Esophagus (tissue), 2 donors: ENCODE measurements around the gene PFN1. TPM values are rescaled to one million over a fixed set of nuclear protein-coding genes. Genes with fewer than 3 reads are reported as not detected.

ENCODE experiments used
- H3K27ac ChIP-seq, 2 donors: one replicate each; pipeline ENCODE4 v1.5.1; 2013; ENCODE audit warnings: low read depth in 2 of 2, mild to moderate bottlenecking in 2 of 2, inconsistent platforms in 1 of 2, low read length in 1 of 2, moderate library complexity in 1 of 2
- H3K27me3 ChIP-seq, 2 donors: one replicate each; pipeline ENCODE4 v1.6.1; 2013; ENCODE audit warnings: low read length in 2 of 2, control low read depth in 1 of 2, mild to moderate bottlenecking in 1 of 2; ENCODE audit not compliant: insufficient read depth in 2 of 2, control insufficient read depth in 1 of 2
- H3K36me3 ChIP-seq, 2 donors: one replicate each; pipeline ENCODE4 v1.6.1; 2013; ENCODE audit warnings: low read length in 1 of 2; ENCODE audit not compliant: control insufficient read depth in 2 of 2, insufficient read depth in 2 of 2
- H3K4me1 ChIP-seq, 2 donors: one replicate each; pipeline ENCODE4 v1.6.1; 2013; ENCODE audit warnings: low read length in 1 of 2; ENCODE audit not compliant: control insufficient read depth in 2 of 2, insufficient read depth in 2 of 2
- H3K4me3 ChIP-seq, 2 donors: one replicate each; pipeline ENCODE4 v1.5.1; 2013; ENCODE audit warnings: low read length in 2 of 2, mild to moderate bottlenecking in 2 of 2, low read depth in 1 of 2, moderate library complexity in 1 of 2
- H3K9me3 ChIP-seq, 2 donors: one replicate each; pipeline ENCODE4 v1.6.1; 2013; ENCODE audit warnings: mild to moderate bottlenecking in 2 of 2, low read depth in 1 of 2, low read length in 1 of 2, moderate library complexity in 1 of 2; ENCODE audit not compliant: control insufficient read depth in 2 of 2, insufficient read depth in 1 of 2
- WGBS, 2 donors: extraction: QIAGEN DNeasy Blood & Tissue Kit; methylation state at CpG; one replicate each; pipeline ENCODE4 v1.1.7; 2013; 5-methylcytosine and 5-hydroxymethylcytosine counted together
- polyA plus RNA-seq, 2 donors: library from polyadenylated mRNA; stranded (reverse); fragments of 200-250 nt; gene quantifications; one replicate each; pipeline ENCODE4 v1.2.3, GENCODE V29; 2013
- donor health status: healthy with polysubstance abuse.
- donor health status: Bipolar disorder and iron deficiency.

Gene PFN1
- polyA plus RNA-seq, 2 donors = 371 to 761 TPM

DNA sequence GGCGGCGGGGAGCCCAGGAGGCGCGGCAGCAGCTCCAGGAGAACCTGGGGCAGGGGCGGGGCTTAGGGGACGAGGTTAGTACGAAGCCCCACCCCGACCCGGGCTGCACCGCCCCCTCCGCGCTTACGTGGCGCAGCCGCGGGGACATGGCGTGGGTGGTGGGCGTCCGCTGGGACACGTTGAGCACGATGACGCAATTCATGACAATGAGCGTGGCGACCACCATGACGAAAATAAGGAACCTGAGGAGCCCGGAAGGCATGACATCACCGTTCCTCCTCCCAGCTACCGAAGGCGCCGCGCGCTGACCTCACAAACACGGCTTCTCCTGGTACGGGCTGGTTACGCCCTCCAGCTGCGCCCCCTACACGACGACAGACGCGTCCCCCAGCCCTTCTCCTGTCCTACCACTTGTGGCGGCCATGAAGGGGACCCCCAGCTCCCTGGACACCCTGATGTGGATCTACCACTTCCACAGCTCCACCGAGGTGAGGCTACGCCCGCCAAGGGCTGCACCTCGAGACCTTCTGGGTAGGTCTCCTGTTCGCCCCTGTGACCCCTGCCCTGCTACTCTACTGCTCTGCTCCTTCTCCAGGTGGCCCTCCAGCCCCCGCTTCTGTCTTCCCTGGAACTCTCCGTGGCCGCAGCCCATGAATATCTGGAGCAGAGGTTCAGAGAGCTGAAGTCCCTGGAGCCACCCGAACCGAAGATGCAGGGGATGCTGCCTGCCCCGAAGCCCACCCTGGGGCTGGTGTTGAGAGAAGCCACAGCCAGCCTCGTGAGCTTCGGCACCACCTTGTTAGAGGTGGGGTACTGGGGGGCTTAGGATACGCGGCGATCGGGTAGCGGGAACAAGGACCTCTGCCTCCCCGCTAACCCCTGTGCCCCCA is 48.7 kb downstream of the PFN1 start, which contains the start of gene C17orf107:
C17orf107 (plus strand) TSS at position 196 of the 890 bp plus-strand sequence; CDS start at position 423, 227 bp downstream.
- Histone ChIP-seq H3K9me3 (no peaks in the 10 kb centered on the region), H3K27ac (no peak within 1 kb of the TSS), H3K36me3 (peaks cover 7 to 32% of the 10 kb centered on the region in 2 donors), H3K27me3 (no peaks in the 10 kb centered on the region), H3K4me1 (peaks cover 0 to 17% of the 10 kb centered on the region in 2 donors), H3K4me3 (peak within 1 kb of the TSS; percentile 30 to 51)
- WGBS, 2 donors = 8 to 9% methylated on average over 50 to 60 of the region's 60 CpGs

DNA sequence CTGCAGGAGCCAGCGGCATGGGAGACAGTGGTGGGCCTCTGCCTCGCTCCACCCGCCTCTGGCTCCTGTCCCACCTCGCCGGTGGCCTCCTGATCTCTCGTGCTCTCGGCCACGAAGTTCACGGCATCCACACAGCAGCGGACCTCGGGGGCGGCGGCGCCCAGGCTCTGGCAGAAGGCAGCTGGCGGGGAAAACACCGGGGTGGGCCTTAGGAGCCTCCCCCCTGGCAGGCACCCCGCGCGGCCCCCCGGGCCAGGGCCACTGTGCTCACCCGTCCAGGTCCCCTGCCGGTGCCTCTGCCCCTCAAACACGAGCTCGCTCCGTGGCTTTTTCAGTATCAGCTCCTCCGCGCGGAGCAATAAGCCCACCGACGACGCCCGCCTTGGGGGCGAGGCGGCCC is 49.4 kb downstream of the PFN1 start:
- H3K4me3 ChIP-seq = peak overlapping the region; percentile 30 to 51
- H3K9me3 ChIP-seq = peaks cover 0 to 3% of the 10 kb centered on the region in 2 donors
- peaks cover 14 to 39% of the 10 kb centered on the region in 2 donors for H3K36me3 ChIP-seq
- H3K27me3 ChIP-seq = no peaks in the 10 kb centered on the region
- 10 to 14% methylated on average over 33 to 34 of the region's 34 CpGs for WGBS, 2 donors
- peaks cover 0 to 17% of the 10 kb centered on the region in 2 donors for H3K4me1 ChIP-seq
- H3K27ac ChIP-seq = no peak overlapping the region

DNA sequence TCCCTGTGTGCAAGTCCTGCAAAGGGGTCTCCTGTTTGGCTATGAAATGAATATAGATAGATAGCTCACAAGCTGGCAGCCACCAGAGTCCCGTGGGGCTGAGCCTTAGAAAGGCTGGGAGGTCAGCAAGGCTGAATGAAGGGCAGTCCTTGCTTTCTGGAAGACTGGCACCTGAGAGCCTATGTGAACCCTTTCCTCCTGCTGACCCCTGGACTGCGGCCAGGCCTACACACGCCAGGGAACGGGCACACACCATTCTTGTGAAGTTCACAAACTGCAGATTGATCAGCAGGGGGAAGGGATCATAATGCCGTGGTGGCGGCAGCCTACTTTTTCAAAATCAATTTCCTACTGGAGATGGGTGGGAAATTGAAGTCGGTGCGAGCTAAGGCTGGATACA is 50.0 kb downstream of the PFN1 start:
- H3K4me1 ChIP-seq = peaks cover 0 to 15% of the 10 kb centered on the region in 2 donors
- H3K27me3 ChIP-seq = no peaks in the 10 kb centered on the region
- H3K36me3 ChIP-seq = peaks cover 19 to 45% of the 10 kb centered on the region in 2 donors
- H3K27ac ChIP-seq = no peak overlapping the region
- 69 to 78% methylated on average over 8 of the region's 8 CpGs for WGBS, 2 donors
- no peak overlapping the region for H3K4me3 ChIP-seq
- peaks cover 0 to 3% of the 10 kb centered on the region in 2 donors for H3K9me3 ChIP-seq

DNA sequence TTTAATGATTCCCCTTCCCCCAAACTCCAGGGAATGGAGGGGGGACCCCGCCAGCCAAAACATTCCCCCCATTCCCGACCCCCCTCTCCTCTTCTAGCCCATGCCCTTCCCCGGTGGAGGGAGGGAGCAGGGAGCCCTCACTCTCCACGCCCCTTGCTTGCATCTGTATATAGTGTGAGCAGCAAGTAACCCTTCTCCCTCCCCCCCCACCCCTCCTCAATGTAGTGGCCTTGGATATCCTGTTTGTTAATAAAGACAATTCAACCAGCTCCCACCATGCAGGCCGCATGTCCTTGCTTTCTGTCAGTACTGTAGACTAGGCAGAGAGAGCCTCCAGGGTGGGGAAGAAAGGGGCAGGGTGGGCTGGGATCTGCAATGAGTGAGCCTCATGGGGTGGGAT is 50.5 kb downstream of the PFN1 start:
- Histone ChIP-seq H3K9me3 (peaks cover 0 to 3% of the 10 kb centered on the region in 2 donors), H3K27ac (no peak overlapping the region), H3K4me3 (no peak overlapping the region), H3K27me3 (no peaks in the 10 kb centered on the region), H3K36me3 (peaks cover 21 to 50% of the 10 kb centered on the region in 2 donors), H3K4me1 (peaks cover 0 to 10% of the 10 kb centered on the region in 2 donors)
- 83 to 87% methylated on average over 5 of the region's 5 CpGs for WGBS, 2 donors

DNA sequence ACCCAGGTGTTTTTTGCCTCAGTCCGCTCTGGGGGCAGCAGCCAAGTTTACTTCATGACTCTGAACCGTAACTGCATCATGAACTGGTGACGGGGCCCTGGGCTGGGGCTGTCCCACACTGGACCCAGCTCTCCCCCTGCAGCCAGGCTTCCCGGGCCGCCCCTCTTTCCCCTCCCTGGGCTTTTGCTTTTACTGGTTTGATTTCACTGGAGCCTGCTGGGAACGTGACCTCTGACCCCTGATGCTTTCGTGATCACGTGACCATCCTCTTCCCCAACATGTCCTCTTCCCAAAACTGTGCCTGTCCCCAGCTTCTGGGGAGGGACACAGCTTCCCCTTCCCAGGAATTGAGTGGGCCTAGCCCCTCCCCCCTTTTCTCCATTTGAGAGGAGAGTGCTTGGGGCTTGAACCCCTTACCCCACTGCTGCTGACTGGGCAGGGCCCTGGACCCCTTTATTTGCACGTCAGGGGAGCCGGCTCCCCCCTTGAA is 51.1 kb downstream of the PFN1 start:
- Histone ChIP-seq H3K4me1 (peaks cover 0 to 9% of the 10 kb centered on the region in 2 donors), H3K27ac (no peak overlapping the region), H3K9me3 (peaks cover 0 to 3% of the 10 kb centered on the region in 2 donors), H3K4me3 (no peak overlapping the region), H3K27me3 (no peaks in the 10 kb centered on the region), H3K36me3 (peaks cover 21 to 56% of the 10 kb centered on the region in 2 donors)
- 68 to 73% methylated on average over 10 of the region's 10 CpGs for WGBS, 2 donors

DNA sequence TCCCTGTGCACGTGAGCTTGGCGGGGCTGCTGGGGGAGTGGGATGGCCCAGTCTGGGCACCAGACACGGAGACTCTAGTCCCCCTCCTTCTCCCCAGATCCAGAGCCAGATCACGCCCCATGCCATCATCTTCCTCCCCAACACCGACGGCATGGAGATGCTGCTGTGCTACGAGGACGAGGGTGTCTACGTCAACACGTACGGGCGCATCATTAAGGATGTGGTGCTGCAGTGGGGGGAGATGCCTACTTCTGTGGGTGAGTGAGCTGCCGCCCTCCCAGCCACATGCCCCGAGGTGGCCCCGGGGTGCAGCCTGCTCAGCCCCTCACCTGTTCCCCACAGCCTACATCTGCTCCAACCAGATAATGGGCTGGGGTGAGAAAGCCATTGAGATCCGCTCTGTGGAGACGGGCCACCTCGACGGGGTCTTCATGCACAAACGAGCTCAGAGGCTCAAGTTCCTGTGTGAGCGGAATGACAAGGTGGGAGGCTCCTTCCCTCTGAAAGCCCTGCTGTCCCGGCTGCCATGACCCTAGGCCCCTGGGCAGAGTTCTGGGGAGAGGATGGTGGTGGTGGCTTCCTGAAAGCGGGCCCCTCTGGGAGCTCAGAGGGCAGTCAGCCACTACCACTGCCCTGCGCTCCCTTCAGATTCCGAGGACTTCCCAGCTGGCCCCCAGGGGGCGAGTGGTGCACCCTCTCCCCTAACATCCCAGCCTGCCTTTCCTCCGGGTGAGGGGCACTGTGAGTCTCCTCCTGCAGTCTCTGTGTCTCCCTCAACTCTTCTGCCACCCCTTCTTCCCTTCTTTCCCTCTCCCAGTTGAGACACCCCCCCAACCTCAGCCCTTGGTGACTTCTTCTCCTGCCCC is 51.8 kb downstream of the PFN1 start:
- Histone ChIP-seq H3K9me3 (peaks cover 0 to 3% of the 10 kb centered on the region in 2 donors), H3K4me3 (no peak overlapping the region), H3K27ac (no peak overlapping the region), H3K4me1 (peaks cover 0 to 9% of the 10 kb centered on the region in 2 donors), H3K27me3 (no peaks in the 10 kb centered on the region), H3K36me3 (peaks cover 21 to 62% of the 10 kb centered on the region in 2 donors)
- 85 to 86% methylated on average over 24 to 27 of the region's 27 CpGs for WGBS, 2 donors

DNA sequence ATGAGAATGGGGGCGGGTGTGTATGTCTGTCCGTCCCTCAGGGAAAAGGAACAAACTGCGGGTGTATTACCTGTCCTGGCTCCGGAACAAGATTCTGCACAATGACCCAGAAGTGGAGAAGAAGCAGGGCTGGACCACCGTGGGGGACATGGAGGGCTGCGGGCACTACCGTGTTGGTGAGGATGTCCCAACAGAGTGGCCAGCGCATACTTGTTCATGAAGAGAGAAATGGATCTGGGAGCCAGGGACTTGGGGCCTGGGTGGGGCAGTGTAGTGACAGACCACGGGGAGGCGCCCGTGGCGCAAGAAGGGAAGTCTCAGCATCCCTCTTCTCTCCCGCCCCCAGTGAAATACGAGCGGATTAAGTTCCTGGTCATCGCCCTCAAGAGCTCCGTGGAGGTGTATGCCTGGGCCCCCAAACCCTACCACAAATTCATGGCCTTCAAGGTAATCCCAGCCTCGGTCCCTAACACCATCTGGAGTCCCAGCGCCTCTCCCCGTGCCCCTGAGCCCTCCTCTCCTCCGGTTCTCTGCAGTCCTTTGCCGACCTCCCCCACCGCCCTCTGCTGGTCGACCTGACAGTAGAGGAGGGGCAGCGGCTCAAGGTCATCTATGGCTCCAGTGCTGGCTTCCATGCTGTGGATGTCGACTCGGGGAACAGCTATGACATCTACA is 52.5 kb downstream of the PFN1 start:
- H3K36me3 ChIP-seq = peaks cover 24 to 70% of the 10 kb centered on the region in 2 donors
- H3K27me3 ChIP-seq = no peaks in the 10 kb centered on the region
- H3K27ac ChIP-seq = no peak overlapping the region
- peaks cover 0 to 3% of the 10 kb centered on the region in 2 donors for H3K9me3 ChIP-seq
- WGBS, 2 donors = 74 to 75% methylated on average over 27 of the region's 27 CpGs
- H3K4me3 ChIP-seq = no peak overlapping the region
- peaks cover 0 to 9% of the 10 kb centered on the region in 2 donors for H3K4me1 ChIP-seq
